ENCODE measurements around the gene JARID2.

JARID2 gene

DNA sequence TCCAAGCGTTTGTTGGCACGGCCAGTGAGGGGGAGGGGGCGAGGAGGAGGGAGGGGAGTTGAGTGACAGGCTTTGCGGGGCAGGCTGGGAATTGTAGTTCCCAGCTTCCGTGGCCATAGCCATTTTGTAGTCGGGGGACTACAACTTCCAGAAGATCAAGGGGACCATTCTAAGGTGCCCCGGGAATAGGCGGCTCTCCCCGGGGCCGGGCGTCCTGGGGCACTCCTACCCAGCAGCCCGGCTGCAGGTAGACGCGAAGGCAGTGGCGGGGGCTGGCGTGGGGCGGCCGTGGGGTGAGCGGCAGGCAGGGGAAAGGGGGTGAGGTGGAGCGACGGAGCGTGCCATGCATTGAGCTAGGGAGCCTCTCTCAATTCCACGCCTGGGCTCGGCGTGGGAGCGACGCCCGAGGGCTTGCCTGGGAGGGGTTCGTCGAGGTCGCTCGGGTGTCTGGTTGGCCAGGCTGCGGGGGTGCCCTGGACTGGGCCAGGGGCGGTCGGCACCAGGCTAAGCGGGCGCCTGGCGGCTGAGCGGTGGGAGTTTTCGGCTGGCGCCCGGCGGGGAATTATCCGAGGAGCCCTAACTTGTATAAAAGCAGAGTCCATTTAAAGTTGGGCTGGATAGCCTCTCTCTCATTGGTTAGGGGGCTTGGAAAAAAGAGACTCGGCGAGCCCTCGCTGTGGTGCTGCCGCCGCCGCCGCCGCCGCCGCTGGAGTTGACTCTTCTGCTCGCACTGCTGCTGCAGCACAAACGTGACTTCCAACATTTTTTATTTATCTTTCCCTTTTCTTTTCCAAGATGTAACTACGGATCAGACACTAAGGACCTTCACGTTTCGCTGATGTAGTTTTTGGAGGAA is at the start of gene JARID2:
Gene JARID2 (plus strand): TSS at position 709 of the 856 bp plus-strand sequence. CDS start 471 bp downstream, outside the sequence.
- no peak for FAIRE-seq

GRCh38 chr6:15200087-15200486 is 45.8 kb upstream of the JARID2 start:
- FAIRE-seq: no peak

DNA sequence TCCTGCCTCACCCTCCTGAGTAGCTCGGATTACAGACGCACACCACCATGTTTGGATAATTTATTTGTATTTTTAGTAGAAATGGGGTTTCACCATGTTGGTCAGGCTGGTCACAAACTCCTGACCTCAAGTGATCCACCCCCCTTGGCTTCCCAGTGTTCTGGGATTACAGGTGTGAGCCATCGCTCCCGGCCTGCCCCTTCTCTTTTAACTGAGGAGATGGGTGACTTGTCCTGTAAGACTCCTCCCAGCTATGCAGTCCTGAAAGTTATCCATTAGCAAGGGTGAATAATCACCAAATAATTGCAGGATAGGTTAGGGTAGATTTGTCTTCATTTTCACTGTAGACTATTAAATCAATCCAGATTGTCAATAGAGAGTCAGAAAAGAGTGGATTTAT is 40.5 kb upstream of the JARID2 start:
- FAIRE-seq: no peak

DNA sequence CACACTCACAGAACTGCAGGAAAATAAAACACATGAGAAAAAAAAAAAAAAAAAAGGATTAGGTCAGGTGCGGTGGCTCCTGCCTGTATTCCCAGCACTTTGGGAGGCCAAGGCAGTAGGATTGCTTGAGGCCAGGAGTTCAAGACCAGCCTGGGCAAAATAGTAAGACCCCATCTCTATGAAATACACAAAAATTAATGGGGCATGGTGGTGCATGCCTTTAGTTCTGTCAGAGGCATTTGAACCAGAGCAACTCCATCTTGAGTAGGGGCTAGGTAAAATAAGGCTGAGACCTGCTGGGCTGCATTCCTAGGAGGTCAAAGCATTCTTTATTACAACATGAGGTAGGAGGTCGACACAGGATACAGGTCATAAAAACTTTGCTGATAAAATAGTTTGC is 39.0 kb upstream of the JARID2 start:
- no peak for FAIRE-seq

- no peak for FAIRE-seq
Observed at GRCh38 chr6:15207923-15208322, 37.9 kb upstream of the JARID2 start.

DNA sequence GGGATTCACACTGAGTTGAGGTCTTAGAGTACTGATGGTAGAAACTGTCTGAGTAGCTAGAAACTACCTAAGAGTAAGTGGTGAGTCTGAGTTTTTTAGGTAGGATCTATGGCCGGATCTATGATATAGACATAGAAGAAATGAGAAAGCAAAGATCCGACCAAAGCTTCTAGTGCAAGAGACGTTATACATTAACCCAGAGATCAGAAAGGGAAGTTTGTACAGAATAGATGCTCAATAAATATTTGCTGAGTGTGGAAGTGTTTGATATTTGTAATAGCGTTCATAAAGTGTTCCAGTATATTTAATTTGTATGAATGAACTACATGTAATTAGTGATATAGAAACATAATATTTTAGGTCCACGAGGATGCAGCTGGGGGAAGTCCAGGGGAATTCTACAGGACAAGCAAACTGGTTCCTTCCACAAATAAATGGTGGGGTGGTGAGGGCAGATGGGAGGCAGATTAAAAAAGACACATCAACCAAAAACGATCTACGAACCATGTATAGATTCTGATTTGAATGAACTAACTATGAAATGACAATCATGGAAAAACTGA is 31.9 kb upstream of the JARID2 start:
- no peak for FAIRE-seq

GRCh38 chr6:15218401-15218800 is 27.5 kb upstream of the JARID2 start:
- FAIRE-seq: no peak

GRCh38 chr6:15220062-15220461 is 25.8 kb upstream of the JARID2 start:
- FAIRE-seq: no peak

- no peak for FAIRE-seq
Observed at GRCh38 chr6:15227827-15228318, 18.0 kb upstream of the JARID2 start.

DNA sequence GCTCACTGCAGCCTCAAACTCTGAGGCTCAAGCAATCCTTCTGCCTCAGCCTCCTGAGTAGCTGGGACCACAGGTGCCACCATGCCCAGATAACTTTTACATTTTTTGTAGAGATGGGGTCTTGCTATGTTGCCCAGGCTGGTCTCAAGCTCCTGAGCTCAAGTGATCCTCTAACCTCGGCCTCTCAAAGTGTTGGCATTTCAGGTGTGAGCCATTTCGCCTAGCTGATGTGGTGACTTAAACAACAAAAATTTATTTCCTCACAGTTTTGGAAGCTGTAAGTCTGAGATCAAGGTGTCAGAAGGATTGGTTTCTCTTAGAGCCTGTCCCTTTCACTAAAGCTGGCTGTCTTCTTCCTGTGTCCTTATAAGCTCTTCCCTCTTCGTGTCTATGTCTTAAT is 15.0 kb upstream of the JARID2 start:
- no peak for FAIRE-seq

- FAIRE-seq: no peak
Observed at GRCh38 chr6:15232836-15233510, 12.9 kb upstream of the JARID2 start.

GRCh38 chr6:15234068-15234758 is 11.7 kb upstream of the JARID2 start:
- FAIRE-seq: no peak

DNA sequence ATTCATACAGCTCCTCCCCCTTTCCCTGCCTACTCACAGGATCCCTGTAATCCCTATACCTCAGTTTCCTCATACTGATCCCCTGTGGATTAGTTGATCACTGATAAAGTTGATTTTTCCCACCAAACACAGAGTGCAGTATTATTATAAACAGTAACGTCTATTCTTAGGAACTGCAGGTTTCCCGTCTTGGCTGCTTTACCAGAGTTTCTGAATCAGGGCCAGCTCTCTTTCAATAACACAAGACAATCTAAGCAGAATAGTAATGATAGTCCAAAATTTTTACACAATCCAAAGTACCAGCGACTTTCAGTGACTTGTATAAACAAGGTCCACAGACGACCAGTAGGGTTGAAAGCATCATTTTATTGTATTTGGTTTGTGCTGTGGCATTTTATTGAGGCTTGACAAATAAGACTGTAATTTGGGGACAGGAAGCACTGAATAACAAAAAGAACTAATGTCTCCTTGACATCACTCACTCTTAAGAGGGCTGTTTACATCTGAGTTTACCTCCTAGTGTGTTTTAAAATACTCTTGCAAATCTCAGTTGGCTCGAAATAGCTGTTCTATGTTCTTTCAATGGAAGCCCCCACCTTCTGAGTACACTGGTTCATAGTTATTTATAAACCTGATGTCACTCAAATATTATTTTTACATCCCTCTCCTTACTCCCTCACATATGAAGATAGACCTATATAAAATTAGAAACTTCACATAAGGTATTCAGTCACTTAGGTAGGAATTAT is 6.1 kb upstream of the JARID2 start:
- FAIRE-seq: no peak

DNA sequence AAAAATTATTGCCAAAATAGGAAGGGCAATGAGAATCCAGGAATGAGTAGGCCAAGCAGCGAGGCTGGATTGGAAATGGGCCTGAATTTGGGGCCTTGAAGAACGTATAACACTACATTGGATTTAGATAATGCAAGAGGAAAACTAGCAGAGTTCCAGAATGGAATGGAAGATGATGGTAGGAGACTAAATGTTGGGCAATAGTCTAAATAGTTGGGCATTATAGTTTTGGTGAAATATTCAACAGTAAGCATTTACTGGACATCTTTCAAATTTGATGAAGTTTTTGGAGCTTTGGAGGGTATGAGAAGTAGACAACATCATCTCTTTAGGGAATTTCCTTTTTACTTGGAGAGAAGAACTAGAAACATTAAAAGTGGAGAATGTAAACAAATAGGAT is 3.4 kb upstream of the JARID2 start:
- FAIRE-seq: no peak

DNA sequence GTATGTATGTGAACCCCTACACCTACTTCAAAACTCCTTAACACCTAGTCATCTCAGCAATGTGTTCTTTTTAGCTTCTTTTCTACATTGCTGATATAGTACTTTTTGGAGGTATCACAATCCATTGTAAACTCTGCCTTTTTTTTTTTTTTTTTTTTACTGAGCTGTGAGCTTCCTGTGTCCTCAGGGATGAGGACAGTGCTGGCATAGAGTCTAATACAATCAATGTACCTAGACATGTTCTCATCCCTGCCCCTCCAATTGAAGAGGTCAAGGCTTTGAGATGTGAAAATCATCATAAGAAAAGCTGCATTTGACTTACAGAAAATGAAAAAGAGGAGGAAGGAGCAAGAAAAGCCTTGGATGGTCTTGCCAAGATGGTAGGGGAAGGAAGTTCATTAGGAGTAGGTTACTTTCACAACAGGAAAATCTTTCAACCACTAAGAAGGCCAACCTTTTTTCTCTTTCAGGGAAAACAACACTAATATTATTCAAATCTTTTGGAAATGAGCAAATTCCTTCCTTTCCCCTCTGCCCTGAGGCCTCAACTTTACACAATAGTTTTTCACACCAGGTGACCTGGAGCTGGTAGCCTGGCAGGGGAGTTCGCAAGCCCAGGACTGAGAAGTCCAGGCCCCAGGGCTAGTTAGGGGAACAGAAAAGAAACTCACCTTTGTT is 2.8 kb upstream of the JARID2 start:
- FAIRE-seq: no peak

- no peak for FAIRE-seq
Observed at GRCh38 chr6:15243910-15244619, 1.8 kb upstream of the JARID2 start.

DNA sequence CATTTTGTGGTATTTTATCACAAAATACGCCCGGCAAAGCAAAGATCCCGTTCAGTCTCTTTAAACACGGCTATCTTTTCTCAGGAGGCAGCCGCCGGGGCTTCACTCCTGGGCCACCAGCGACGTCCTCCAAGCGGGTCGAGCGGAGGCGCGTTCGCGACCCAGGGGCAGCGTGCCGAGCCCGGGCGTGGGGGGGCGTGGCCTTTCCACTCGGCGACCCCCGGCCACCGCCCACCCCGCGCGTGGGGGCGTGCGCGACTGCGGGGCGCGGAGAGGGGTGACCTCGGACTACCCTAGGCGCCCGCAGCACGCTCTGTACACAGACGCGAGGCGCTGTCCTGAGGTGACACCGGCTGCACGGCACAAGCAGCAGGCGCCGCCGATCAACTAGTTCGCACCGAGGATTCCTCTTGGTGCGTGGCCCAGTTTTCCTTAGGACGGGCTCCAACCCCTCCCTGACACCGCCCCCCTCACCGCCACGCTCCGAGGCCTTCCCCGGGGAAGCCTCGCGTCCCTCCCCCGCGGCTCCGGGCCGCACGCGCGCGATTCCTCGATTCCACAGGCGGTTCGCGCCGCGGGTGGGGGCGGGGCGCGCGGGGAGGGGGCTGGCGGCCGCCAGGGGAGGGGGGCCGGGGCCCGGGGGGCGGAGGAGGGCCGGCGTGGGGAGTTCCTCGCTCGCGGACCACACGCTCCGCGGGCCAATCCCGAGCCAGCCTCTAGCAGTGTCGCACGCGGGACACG is 1.1 kb upstream of the JARID2 start:
- no peak for FAIRE-seq

DNA sequence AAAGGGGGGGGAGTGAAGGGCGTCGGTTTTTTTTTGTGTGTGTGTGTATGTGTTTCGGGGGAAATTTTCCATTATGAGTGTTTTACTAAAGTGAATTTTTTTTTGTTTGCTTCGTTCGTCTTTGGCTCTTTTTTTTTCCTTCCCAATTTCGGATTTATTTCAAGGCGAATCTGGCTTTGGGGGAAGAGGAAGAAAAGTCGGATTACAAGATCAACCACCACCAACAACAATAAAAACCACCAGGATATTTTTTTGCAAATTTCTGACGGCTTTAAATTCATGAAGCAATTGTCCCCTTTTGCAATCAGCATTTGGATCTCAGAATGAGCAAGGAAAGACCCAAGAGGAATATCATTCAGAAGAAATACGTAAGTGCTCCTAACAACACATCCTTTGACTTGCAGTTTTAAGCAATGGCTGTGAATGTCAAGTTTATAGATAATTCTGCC is 372 bp downstream of the JARID2 start:
- FAIRE-seq: no peak

- no peak for FAIRE-seq
Observed at GRCh38 chr6:15246666-15247499, 1.0 kb downstream of the JARID2 start.

All from colon (tissue), 2 donors.